ENCODE results near the gene HMCN2. TPM values are rescaled to one million over a fixed set of nuclear protein-coding genes. Genes with fewer than 3 reads are reported as not detected.

HMCN2 gene
- total RNA-seq, 1 experiment from 2014 or later, result not detected

DNA sequence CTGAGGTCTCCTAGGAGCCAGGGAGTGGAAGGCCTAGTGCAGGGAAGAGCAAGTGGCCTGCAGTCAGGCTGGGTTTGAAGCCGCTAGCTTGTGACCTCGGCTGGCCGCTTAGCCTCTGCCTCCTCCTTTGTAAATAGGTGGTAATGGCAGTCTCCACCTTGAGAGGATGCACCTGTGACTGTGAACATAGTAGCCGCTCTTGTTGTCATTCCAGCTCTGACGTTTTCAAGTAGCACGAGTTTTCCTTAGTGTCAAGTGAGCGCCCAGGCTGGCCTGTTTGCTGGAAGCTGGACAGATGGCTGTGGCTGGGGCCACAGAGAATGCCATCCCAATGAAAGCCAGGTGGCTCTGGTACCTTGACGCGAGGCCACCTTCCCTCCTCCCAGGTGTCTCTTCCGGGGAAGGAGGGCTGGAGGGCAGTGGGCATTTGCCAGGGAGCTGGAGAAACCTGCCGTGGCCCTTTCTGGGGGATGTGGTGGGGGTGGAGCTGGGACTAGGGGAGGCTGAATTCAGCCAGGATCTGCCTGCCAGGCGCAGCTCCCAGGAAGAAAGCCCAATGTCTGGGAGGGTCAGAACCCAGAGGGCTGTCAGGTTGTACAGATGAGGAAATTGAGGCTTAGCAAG lies 181.7 kb downstream of the HMCN2 start:
- H3K27me3 Mint-ChIP-seq (ENCODE audit: insufficient read depth, unreplicated experiment), result no peaks in the 10 kb centered on the region
- BruUV-seq (replicated peaks), result no TSS peak
- peaks cover 45% of the 10 kb centered on the region for H3K36me3 Mint-ChIP-seq (ENCODE audit: insufficient read depth, unreplicated experiment)
- intact Hi-C loops (cut with micrococcal nuclease), result no loop called here
- peak overlapping the region; percentile 95 for H3K4me3 Mint-ChIP-seq (ENCODE audit: unreplicated experiment)
- peaks cover 2% of the 10 kb centered on the region for H3K9me3 Mint-ChIP-seq (ENCODE audit: unreplicated experiment)
- no peak for DNase-seq (ENCODE audit: unreplicated experiment)
- H3K27ac Mint-ChIP-seq (ENCODE audit: low read depth, unreplicated experiment), result peak overlapping the region; percentile 81
- H3K4me1 Mint-ChIP-seq (ENCODE audit: insufficient read depth, unreplicated experiment), result peaks cover 30% of the 10 kb centered on the region
- CTCF ChIA-PET, result interaction anchor here (0.5 to 2.1 kb wide), 6 partner anchors 13 to 664 kb away, joined by 3 to 13 read pairs (median 6); no protein-coding TSS in a partner anchor
- POLR2A ChIA-PET, result interaction anchor here (0.5 to 2.1 kb wide), 11 partner anchors 13 to 931 kb away, joined by 3 to 8 read pairs (median 4); partner anchors contain the start of genes EXOSC2 and FUBP3
- TF ChIP-seq, protein P1, sequence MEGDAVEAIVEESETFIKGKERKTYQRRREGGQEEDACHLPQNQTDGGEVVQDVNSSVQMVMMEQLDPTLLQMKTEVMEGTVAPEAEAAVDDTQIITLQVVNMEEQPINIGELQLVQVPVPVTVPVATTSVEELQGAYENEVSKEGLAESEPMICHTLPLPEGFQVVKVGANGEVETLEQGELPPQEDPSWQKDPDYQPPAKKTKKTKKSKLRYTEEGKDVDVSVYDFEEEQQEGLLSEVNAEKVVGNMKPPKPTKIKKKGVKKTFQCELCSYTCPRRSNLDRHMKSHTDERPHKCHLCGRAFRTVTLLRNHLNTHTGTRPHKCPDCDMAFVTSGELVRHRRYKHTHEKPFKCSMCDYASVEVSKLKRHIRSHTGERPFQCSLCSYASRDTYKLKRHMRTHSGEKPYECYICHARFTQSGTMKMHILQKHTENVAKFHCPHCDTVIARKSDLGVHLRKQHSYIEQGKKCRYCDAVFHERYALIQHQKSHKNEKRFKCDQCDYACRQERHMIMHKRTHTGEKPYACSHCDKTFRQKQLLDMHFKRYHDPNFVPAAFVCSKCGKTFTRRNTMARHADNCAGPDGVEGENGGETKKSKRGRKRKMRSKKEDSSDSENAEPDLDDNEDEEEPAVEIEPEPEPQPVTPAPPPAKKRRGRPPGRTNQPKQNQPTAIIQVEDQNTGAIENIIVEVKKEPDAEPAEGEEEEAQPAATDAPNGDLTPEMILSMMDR (IDR thresholded peaks at IDR 0.05; ENCODE audit: unreplicated experiment), result no peak

GRCh38 chr9:130448035-130448624 lies 182.6 kb downstream of the HMCN2 start:
- Mint-ChIP-seq H3K4me3 (ENCODE audit: unreplicated experiment) (peak overlapping the region; percentile 95), H3K27ac (ENCODE audit: low read depth, unreplicated experiment) (no peak overlapping the region), H3K27me3 (ENCODE audit: insufficient read depth, unreplicated experiment) (no peaks in the 10 kb centered on the region), H3K9me3 (ENCODE audit: unreplicated experiment) (no peaks in the 10 kb centered on the region), H3K4me1 (ENCODE audit: insufficient read depth, unreplicated experiment) (peaks cover 33% of the 10 kb centered on the region), H3K36me3 (ENCODE audit: insufficient read depth, unreplicated experiment) (peaks cover 50% of the 10 kb centered on the region)
- TF ChIP-seq, protein P1 (IDR thresholded peaks at IDR 0.05; ENCODE audit: unreplicated experiment), result no peak
- CTCF ChIA-PET, result interaction anchor here (0.6 to 2.1 kb wide), 5 partner anchors 12 to 245 kb away, joined by 3 to 13 read pairs (median 4); partner anchors contain the start of gene EXOSC2
- POLR2A ChIA-PET, result interaction anchor here (0.5 to 1.8 kb wide), 7 partner anchors 12 to 192 kb away, joined by 3 to 6 read pairs (median 4); partner anchors contain the start of gene FUBP3
- no TSS peak for BruUV-seq (replicated peaks)
- intact Hi-C loops (cut with micrococcal nuclease), result no loop called here
- DNase-seq (ENCODE audit: unreplicated experiment), result peak; percentile 43

DNA sequence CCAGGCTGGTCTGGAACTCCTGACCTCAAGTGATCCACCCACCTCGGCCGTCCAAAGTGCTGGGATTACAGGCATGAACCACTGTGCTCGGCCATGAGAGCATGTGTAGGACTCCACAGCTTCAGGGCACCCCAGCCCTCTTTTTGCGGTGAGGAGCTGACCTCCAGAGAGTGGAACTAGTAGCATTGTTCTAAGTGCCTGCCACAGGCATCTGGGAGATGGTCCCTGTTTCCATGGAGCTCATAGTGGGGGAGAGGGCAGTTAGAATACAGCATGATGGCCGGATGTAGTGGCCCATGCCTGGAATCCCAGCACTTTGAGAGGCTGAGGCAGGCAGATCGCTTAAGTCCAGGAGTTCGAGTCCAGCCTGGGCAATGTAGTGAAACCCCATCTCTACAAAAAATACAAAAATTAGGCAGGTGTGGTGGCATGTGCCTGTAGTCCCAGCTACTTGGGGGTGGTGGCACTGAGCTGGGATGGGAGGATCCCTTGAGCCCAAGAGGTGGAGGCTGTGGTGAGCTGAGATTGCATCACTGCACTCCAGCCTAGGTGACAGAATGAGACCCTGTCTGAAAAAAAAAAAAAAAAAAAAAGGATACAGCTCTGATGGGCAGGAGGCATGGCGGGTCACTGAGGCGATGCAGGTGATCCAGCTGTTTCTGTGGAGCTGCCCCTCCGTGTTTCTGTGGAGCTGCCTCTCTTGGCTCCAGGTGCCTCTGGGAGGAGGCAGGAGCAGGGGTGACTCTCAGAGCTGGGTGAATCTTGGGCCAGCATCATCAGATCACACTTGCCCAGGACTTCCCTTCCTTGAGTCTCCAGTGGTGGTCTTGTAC lies 183.4 kb downstream of the HMCN2 start:
- TF ChIP-seq, protein P1 (IDR thresholded peaks at IDR 0.05; ENCODE audit: unreplicated experiment), result no peak
- ChIA-PET POLR2A (interaction anchor here (0.7 to 1.0 kb wide), 2 partner anchors 22 to 86 kb away, joined by 3 to 4 read pairs; no protein-coding TSS in a partner anchor), CTCF (interaction anchor here (0.6 to 1.3 kb wide), 4 partner anchors 68 to 244 kb away, joined by 3 to 8 read pairs (median 4); partner anchors contain the start of gene EXOSC2)
- H3K27ac Mint-ChIP-seq (ENCODE audit: low read depth, unreplicated experiment), result no peak overlapping the region
- H3K4me3 Mint-ChIP-seq (ENCODE audit: unreplicated experiment), result no peak overlapping the region
- H3K27me3 Mint-ChIP-seq (ENCODE audit: insufficient read depth, unreplicated experiment), result no peaks in the 10 kb centered on the region
- H3K9me3 Mint-ChIP-seq (ENCODE audit: unreplicated experiment), result no peaks in the 10 kb centered on the region
- intact Hi-C loops (cut with micrococcal nuclease), result no loop called here
- no peak for DNase-seq (ENCODE audit: unreplicated experiment)
- peaks cover 50% of the 10 kb centered on the region for H3K36me3 Mint-ChIP-seq (ENCODE audit: insufficient read depth, unreplicated experiment)
- no TSS peak for BruUV-seq (replicated peaks)
- peaks cover 33% of the 10 kb centered on the region for H3K4me1 Mint-ChIP-seq (ENCODE audit: insufficient read depth, unreplicated experiment)
